Measurements from ENCODE around the gene KLHL22.

KLHL22 gene

DNA sequence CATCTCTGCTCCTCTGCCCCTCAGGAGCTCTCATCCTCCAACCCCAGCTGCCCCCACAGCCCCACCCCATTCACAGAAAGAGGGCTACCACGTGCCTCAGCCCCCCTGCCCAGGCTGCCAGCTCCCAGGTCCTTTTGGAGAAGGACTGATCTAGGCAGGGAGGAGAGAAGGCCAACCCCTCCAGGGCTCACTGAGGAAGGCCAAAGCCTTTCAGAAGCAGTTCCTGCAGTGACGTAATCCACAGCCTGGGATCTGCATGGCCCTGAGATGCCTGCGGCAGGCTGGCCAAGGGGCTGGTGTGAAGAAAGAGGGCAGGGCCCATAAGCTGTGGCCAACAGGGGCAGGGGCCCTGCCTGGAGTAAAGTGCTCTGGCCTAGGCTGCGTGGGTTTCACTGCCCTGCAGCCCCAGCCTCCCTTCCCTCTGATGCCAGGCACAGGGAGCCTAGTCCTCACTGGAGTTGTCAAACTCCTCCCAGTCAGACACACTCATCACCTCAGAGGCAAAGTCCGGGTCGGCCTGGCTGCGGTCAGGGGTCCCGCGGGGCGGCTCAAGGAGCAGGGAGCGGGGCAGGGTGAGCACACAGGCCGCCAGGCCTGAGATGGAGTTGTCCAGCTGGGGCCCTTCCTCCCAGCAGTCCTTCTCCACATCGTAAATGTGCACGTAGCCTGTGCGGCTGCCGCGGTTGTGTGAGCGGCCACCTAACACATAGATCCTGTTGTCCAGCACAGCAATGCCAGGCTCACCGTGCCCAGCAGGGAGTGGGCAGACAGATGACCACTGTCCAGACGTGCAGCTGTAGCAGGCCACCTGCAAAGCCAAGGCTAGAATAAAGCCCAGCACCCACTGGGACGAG lies 53.7 kb downstream of the KLHL22 start:
- TF ChIP-seq CTCF (IDR thresholded peaks at IDR 0.05) (no peak), ZFX (IDR thresholded peaks at IDR 0.05; ENCODE audit: borderline replicate concordance) (no peak)
- H3K27ac ChIP-seq = no peak overlapping the region

DNA sequence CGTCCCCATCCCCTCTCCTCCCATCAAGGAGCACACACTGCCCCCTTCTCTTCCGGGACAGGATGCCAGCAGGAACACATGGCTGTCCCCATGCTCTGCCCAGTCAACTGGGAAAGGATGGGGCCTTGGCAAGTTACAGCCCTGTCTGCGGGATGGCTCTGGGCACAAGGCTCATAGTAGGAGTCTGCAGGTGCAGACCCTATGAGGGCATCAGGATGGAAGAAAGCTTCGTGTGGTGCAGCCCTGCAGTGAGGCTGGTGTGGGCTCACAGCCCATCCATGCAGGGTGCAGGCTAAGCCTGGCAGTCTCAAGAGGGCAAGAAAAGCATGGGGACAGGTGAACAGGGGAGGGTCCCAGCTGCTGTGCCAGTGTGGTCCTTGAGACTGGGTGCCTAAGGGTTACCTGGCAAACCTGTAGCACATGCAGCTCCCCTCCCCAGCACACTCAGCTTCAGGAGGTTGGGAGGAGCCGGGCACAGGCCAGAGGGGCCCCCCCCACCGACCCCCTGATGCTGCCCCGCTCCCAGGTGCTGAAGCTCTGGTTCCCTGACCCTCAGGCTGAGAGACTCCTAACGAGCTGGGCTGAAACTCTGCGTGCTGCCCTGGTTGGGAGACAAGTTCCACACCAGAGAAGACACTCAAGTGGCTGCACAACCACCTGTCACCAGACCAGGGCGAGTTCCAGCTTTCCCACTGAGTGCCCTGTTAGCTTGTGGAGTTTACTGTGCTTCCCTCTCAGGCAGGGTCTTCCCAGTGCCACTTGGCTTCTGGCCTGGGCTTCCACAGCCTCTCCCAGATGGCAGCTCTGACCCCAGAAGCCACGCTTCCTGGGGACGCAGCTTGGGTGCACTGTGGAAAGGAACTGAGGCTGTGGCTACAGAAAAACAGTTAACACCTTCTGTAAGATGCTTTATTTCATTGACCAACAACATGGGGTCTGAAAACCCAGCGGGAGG lies 54.7 kb downstream of the KLHL22 start:
- TF ChIP-seq CTCF (IDR thresholded peaks at IDR 0.05) = no peak
- TF ChIP-seq ZFX (IDR thresholded peaks at IDR 0.05; ENCODE audit: borderline replicate concordance) = no peak

GRCh38 chr22:20439928-20440575 lies 55.5 kb downstream of the KLHL22 start:
- TF ChIP-seq ZFX (IDR thresholded peaks at IDR 0.05; ENCODE audit: borderline replicate concordance) (no peak), CTCF (IDR thresholded peaks at IDR 0.05) (no peak)
- no peak overlapping the region for H3K27ac ChIP-seq

More for the DNA sequence above, 54.7 kb downstream of the KLHL22 start:
- no peak overlapping the region for H3K27ac ChIP-seq

- no peak overlapping the region for H3K27ac ChIP-seq
- no peak; the same call in 1 of the 2 replicates for TF ChIP-seq CTCF (IDR thresholded peaks at IDR 0.05)
- no peak for TF ChIP-seq ZFX (IDR thresholded peaks at IDR 0.05; ENCODE audit: borderline replicate concordance)
These were observed 56.1 kb downstream of the KLHL22 start for GRCh38 chr22:20439556-20439927.

GRCh38 chr22:20438678-20439492 lies 56.7 kb downstream of the KLHL22 start:
- no peak for TF ChIP-seq ZFX (IDR thresholded peaks at IDR 0.05; ENCODE audit: borderline replicate concordance)
- TF ChIP-seq CTCF (IDR thresholded peaks at IDR 0.05) = peak; percentile 30
- H3K27ac ChIP-seq = no peak overlapping the region

DNA sequence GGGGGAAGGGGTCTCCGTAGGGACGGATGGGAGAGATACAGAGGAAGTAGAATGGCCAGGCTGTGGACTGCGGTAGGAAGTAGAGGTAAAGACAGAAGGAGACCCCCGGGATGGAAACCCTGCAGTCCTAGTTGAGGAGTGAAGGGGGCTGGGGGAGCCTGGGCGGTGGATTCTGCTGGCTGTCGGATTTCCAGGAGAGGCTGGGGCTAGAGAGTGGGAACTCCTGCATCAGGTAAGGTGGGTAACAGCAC lies 57.2 kb downstream of the KLHL22 start:
- no peak overlapping the region for H3K27ac ChIP-seq
- TF ChIP-seq CTCF (IDR thresholded peaks at IDR 0.05) (no peak), ZFX (IDR thresholded peaks at IDR 0.05; ENCODE audit: borderline replicate concordance) (no peak)
